ENCODE measurements around the gene KRT6A. TPM values are rescaled to one million over a fixed set of nuclear protein-coding genes. Genes with fewer than 3 reads are reported as not detected.
"Not testable (repeated sequence)": the region's sequence is repeated elsewhere in the genome, so short reads cannot be mapped to it uniquely, and the experiment has no call there.

KRT6A gene
- total and polyA plus RNA-seq, 9 of the 15 experiments (the other 6 are each of a cell fraction or from before 2014, with no cell fraction given): 0.26 TPM; not detected in 8

- Histone ChIP-seq H3K36me3 (ENCODE audit: control insufficient read depth, insufficient read depth, low read length) (no peaks in the 10 kb centered on the region), H3K9me3 (replicated peaks; ENCODE audit: control insufficient read depth, insufficient read depth, low read depth, low read length) (no peaks in the 10 kb centered on the region), H3K4me3 (no peak overlapping the region), H3K27ac (ENCODE audit: extremely low read depth, low read depth, low read length) (no peak overlapping the region), H3K79me2 (ENCODE audit: control insufficient read depth, insufficient read depth, low read length) (no peaks in the 10 kb centered on the region), H4K20me1 (replicated peaks; ENCODE audit: control insufficient read depth, insufficient read depth, low read length) (no peaks in the 10 kb centered on the region), H3K4me1 (replicated peaks in 1 of 2; ENCODE audit: control insufficient read depth in 2 of 2, insufficient read depth in 2 of 2, low read length in 2 of 2) (no peaks in the 10 kb centered on the region), H3K4me2 (ENCODE audit: insufficient read depth, low read length) (no peak overlapping the region), H3K9ac (ENCODE audit: insufficient read depth in 1 of 2, low read depth in 2 of 2, low read length in 2 of 2) (no peak overlapping the region), H3K9me1 (ENCODE audit: control insufficient read depth, insufficient read depth, low read length) (no peaks in the 10 kb centered on the region), H2AFZ (ENCODE audit: low read depth, low read length) (no peak overlapping the region), H3K27me3 (ENCODE audit: control insufficient read depth in 2 of 2, insufficient read depth in 2 of 2, low read length in 2 of 2) (peaks cover 8 to 33% of the 10 kb centered on the region in 2 experiments)
- in situ Hi-C loops (cut with MboI): no loop called here
- ATAC-seq: no peak
- ChIA-PET POLR2A (interaction anchor here (0.7 kb wide), 1 partner anchor 25 kb away, joined by 3 read pairs; no protein-coding TSS in a partner anchor), CTCF (ENCODE audit: low intra/inter-chr PET ratio) (no interaction called here)
- intact Hi-C loops (cut with micrococcal nuclease): no loop called here
- no peak for DNase-seq (ENCODE audit: extremely low read depth in 1 of 4, low spot score in 3 of 4)
- no peak for FAIRE-seq
- BruUV-seq (replicated peaks): no TSS peak
- no peak for TF ChIP-seq E2F4 (CRISPR knock-in tag; IDR thresholded peaks at IDR 0.05; ENCODE audit: low read depth)
- TF ChIP-seq RFX1 (IDR thresholded peaks at IDR 0.05): no peak
- no peak for TF ChIP-seq ZBTB43 (CRISPR knock-in tag; IDR thresholded peaks at IDR 0.05)
Measured at GRCh38 chr12:52488736-52489135, 4.3 kb downstream of the KRT6A start.

GRCh38 chr12:52487744-52488443, 5.2 kb downstream of the KRT6A start:
- H3K36me3 ChIP-seq (ENCODE audit: control insufficient read depth, insufficient read depth, low read length); H4K20me1 ChIP-seq (replicated peaks; ENCODE audit: control insufficient read depth, insufficient read depth, low read length); CTCF ChIA-PET (ENCODE audit: low intra/inter-chr PET ratio); intact Hi-C loops (cut with micrococcal nuclease); H3K4me3 ChIP-seq; H3K9ac ChIP-seq (ENCODE audit: insufficient read depth in 1 of 2, low read depth in 2 of 2, low read length in 2 of 2); H3K27ac ChIP-seq (ENCODE audit: extremely low read depth, low read depth, low read length); DNase-seq (ENCODE audit: extremely low read depth in 1 of 4, low spot score in 3 of 4); FAIRE-seq; H3K9me1 ChIP-seq (ENCODE audit: control insufficient read depth, insufficient read depth, low read length); in situ Hi-C loops (cut with MboI); ATAC-seq; H3K9me3 ChIP-seq (replicated peaks; ENCODE audit: control insufficient read depth, insufficient read depth, low read depth, low read length); H3K79me2 ChIP-seq (ENCODE audit: control insufficient read depth, insufficient read depth, low read length); H3K4me2 ChIP-seq (ENCODE audit: insufficient read depth, low read length); H3K4me1 ChIP-seq (replicated peaks in 1 of 2; ENCODE audit: control insufficient read depth in 2 of 2, insufficient read depth in 2 of 2, low read length in 2 of 2); BruUV-seq (replicated peaks); H2AFZ ChIP-seq (ENCODE audit: low read depth, low read length): not testable (repeated sequence)
- 0% methylated on average over 7 of the region's 15 CpGs for WGBS (ENCODE audit: insufficient coverage, low coverage, missing lambda C conversion rate)
- POLR2A ChIA-PET: interaction anchor here (0.8 kb wide), 1 partner anchor 13 kb away, joined by 4 read pairs; no protein-coding TSS in a partner anchor
- peaks cover 5 to 25% of the 10 kb centered on the region in 2 experiments for H3K27me3 ChIP-seq (ENCODE audit: control insufficient read depth in 2 of 2, insufficient read depth in 2 of 2, low read length in 2 of 2)
